Mucosa of descending colon (tissue), 3 donors: ENCODE data around the gene RBBP8NL. TPM values are rescaled to one million over a fixed set of nuclear protein-coding genes. Genes with fewer than 3 reads are reported as not detected.

Source experiments
- ATAC-seq: fragments of 200-7000 bp; cut with Tn5 transposase; one replicate; pipeline ENCODE4 v1.9.1; 2020; ENCODE audit warnings: mild to moderate bottlenecking, moderate library complexity
- DNase-seq, 3 donors: peaks; one replicate each; pipeline ENCODE4 v3.0.0-alpha.2; 2020
- H3K36me3 ChIP-seq: fragments of 200-600 bp; one replicate; pipeline ENCODE4 v1.8.0; 2021; ENCODE audit warnings: low read depth, mild to moderate bottlenecking
- H3K4me1 ChIP-seq: fragments of 200-600 bp; one replicate; pipeline ENCODE4 v1.8.0; 2021; ENCODE audit warnings: low read depth, mild to moderate bottlenecking
- H3K4me3 ChIP-seq: fragments of 200-600 bp; one replicate; pipeline ENCODE4 v1.8.0; 2021; ENCODE audit warnings: mild to moderate bottlenecking
- H3K9me3 ChIP-seq: fragments of 200-600 bp; one replicate; pipeline ENCODE4 v1.8.0; 2021; ENCODE audit warnings: mild to moderate bottlenecking
- CTCF ChIP-seq: fragments of 200-600 bp; IDR thresholded peaks from one replicate; pipeline ENCODE4 v1.8.0; 2022; ENCODE audit warnings: antibody characterized with exemption, mild to moderate bottlenecking
- intact Hi-C, 2 donors: fragments of 100-400 bp; cut with DNase I in 1 of 2; cut with micrococcal nuclease in 1 of 2; formaldehyde crosslinking; loops; one replicate each; pipeline versions ENCODE4 v1.11.0 to v1.11.1; 2022; cut with DNase I, micrococcal nuclease
- total RNA-seq, 3 donors: library from RNA; stranded (reverse); fragmentation: NEBNext Ultra II Directional in 2 of 3; extraction: Animal tissue kit (Norgen Biotek cat#: 25700) in 2 of 3; gene quantifications; one replicate each; pipeline versions ENCODE4 v1.2.1 to v1.2.4, GENCODE V29; 2021 to 2023
- donor health status: DM: no; HTN: no; CAD: no; lungs with moderate emphysema.
- donor health status: DM: no; HTN: no; CAD: no.
- donor health status: DM: no; HTN: yes; CAD: no.

The RBBP8NL gene
- total RNA-seq, 3 donors from 2014 or later: 2.3 to 7.0 (median 5.1) TPM

GRCh38 chr20:62425281-62426058 is 1.9 kb downstream of the RBBP8NL start:
- Histone ChIP-seq H3K36me3 (no peaks in the 10 kb centered on the region), H3K9me3 (no peaks in the 10 kb centered on the region), H3K4me1 (peaks cover 20% of the 10 kb centered on the region), H3K4me3 (no peak overlapping the region)
- no peak for TF ChIP-seq CTCF
- ATAC-seq (no peak), DNase-seq (no peak)
- intact Hi-C loops: no loop called here

- intact Hi-C loops: no loop called here
- no peaks in the 10 kb centered on the region for H3K36me3 ChIP-seq
- H3K4me1 ChIP-seq: peaks cover 17% of the 10 kb centered on the region
- no peaks in the 10 kb centered on the region for H3K9me3 ChIP-seq
- ATAC-seq (no peak), DNase-seq (no peak)
- TF ChIP-seq CTCF: no peak
- H3K4me3 ChIP-seq: no peak overlapping the region
Measured at GRCh38 chr20:62424249-62425107, 2.9 kb downstream of the RBBP8NL start.

DNA sequence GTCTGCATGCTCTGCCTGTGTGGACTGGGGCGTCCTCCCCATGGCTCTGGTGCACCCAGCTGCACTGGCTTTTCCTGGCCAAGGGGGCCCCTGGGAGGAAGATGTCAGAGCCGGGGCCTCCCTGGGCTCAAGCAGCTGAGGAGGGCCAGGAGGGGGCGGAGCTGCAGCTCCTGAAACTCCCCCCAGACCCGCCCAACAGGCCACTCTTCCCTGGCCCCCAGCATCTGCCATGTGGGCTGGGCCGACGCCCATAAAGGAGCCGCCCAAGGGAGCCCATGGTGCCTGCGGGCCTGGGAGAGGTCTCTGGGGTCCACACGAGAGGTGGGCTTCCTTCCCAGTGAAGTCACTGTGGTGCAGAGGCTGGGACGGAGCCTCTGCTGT is 4.0 kb downstream of the RBBP8NL start:
- intact Hi-C loops: no loop called here
- no peaks in the 10 kb centered on the region for H3K36me3 ChIP-seq
- H3K9me3 ChIP-seq: no peaks in the 10 kb centered on the region
- DNase-seq (no peak), ATAC-seq (no peak)
- no peak overlapping the region for H3K4me3 ChIP-seq
- H3K4me1 ChIP-seq: peaks cover 14% of the 10 kb centered on the region
- no peak for TF ChIP-seq CTCF

DNA sequence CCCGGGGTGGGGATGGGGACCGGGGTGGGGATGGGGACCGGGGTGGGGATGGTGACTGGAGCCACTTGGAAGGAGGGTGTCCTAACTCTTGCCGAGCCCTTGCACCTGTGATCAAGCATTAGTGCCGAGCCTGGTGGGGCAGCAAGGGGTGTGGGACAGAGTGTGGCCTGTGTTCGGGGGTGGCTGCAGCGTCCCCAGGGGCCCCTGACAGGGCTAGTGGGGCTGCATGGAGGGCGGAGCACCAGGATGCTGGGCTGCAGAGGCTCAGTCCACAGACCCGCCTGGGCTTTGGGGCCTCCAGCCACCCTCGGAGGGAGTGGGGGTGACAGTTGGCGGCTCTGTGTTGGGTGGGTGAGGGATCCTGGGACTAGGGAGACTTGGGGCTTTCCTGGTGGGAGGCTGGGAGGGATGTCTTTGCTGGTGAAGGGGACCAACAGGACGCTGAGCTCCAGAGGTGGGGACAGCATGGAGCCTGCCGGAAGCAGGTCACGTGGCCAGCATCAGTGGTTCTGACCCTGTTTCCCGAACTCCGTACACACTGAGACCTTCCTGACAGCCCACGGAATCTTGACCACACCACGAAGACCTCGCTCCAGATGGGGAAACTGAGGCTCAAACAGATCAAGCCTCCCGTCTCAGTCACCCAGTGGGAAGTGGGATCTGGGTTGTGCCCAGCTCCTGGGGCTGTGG is 4.6 kb downstream of the RBBP8NL start:
- no peaks in the 10 kb centered on the region for H3K9me3 ChIP-seq
- ATAC-seq (no peak), DNase-seq (no peak)
- H3K4me1 ChIP-seq: peaks cover 9% of the 10 kb centered on the region
- TF ChIP-seq CTCF: no peak
- intact Hi-C loops: no loop called here
- H3K4me3 ChIP-seq: no peak overlapping the region
- H3K36me3 ChIP-seq: no peaks in the 10 kb centered on the region

- no peaks in the 10 kb centered on the region for H3K36me3 ChIP-seq
- no peak for TF ChIP-seq CTCF
- H3K4me1 ChIP-seq: peaks cover 1% of the 10 kb centered on the region
- intact Hi-C loops: no loop called here
- H3K4me3 ChIP-seq: no peak overlapping the region
- ATAC-seq (no peak), DNase-seq (no peak)
- H3K9me3 ChIP-seq: no peaks in the 10 kb centered on the region
Measured at GRCh38 chr20:62421716-62421990, 5.7 kb downstream of the RBBP8NL start.
